GM19395 (cell line): ENCODE results near the gene CLDN24.

Source experiments
- ATAC-seq: cut with Tn5 transposase; IDR thresholded peaks from one replicate; pipeline ENCODE4 v1.9.1; 2021; ENCODE audit warnings: mild to moderate bottlenecking, moderate library complexity; ENCODE audit not compliant: unreplicated experiment

Gene CLDN24

GRCh38 chr4:183286590-183287308 is 35.5 kb downstream of the CLDN24 start:
- ATAC-seq, result peak; percentile 38

- ATAC-seq, result no peak
These were observed 36.3 kb downstream of the CLDN24 start for GRCh38 chr4:183285886-183286285.

DNA sequence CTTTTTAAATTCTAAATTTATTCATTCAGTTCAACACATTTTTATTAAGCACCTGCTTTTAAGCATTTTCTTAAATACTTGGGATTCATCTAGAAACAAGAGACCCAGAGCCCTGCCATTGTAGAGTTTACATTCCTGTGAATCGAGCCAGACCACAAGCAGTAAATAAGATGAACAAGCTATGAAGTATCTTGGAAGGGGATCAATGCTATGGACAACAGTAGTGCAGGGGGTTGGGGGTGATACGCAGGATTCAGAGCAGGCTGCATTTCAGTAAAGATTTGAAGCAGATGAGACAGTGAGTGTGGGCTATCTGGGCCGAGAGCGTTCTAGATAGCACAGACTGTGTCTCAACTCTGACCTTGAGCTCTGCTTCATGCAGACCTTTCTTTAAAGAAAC is 37.3 kb downstream of the CLDN24 start:
- ATAC-seq, result no peak

- no peak for ATAC-seq
These were observed 37.9 kb downstream of the CLDN24 start for GRCh38 chr4:183284258-183284785.

DNA sequence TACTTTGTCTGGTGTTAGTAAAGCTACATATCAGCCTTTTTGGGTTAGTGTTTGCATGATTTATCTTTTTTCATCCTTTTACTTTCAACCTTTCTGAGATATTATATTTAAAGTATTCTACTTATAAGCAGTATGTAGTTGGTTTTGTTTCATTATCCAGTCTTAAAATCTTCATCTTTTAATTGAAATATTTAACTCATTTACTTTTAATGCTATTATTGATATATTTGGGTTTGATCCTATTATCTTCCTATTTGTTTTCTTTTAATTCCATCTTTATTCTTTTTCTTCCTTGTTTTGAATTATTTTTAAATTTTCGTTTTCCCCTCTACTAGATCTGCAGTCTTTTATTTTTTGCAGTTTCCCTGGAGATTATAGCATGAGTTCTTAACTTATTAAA is 46.1 kb downstream of the CLDN24 start:
- ATAC-seq, result no peak

GRCh38 chr4:183272384-183272783 is 49.8 kb downstream of the CLDN24 start:
- ATAC-seq, result no peak
